GM21576 (cell line): ENCODE results near the gene ZNF81.
"Not testable (repeated sequence)": the region's sequence is repeated elsewhere in the genome, so short reads cannot be mapped to it uniquely, and the experiment has no call there.

Source experiments
- ATAC-seq: cut with Tn5 transposase; IDR thresholded peaks from one replicate; pipeline ENCODE4 v1.9.1; 2021; ENCODE audit warnings: mild to moderate bottlenecking, moderate library complexity; ENCODE audit not compliant: unreplicated experiment

ZNF81 gene

GRCh38 chrX:47927212-47927611 is 90.5 kb downstream of the ZNF81 start:
- no peak for ATAC-seq

- ATAC-seq = not testable (repeated sequence)
Observed at GRCh38 chrX:47931970-47932369, 95.3 kb downstream of the ZNF81 start.

GRCh38 chrX:47933946-47934345 is 97.2 kb downstream of the ZNF81 start:
- ATAC-seq = no peak

GRCh38 chrX:47936224-47936939 is 99.7 kb downstream of the ZNF81 start:
- no peak for ATAC-seq

- ATAC-seq = no peak
Observed at GRCh38 chrX:47936940-47937317, 100.2 kb downstream of the ZNF81 start.

GRCh38 chrX:47940448-47940847 is 103.7 kb downstream of the ZNF81 start:
- no peak for ATAC-seq

GRCh38 chrX:47941423-47941822 is 104.7 kb downstream of the ZNF81 start:
- ATAC-seq = no peak

GRCh38 chrX:47955295-47955694 is 118.6 kb downstream of the ZNF81 start:
- not testable (repeated sequence) for ATAC-seq

GRCh38 chrX:47956016-47956415 is 119.3 kb downstream of the ZNF81 start:
- ATAC-seq = no peak

GRCh38 chrX:47958206-47958605 is 121.5 kb downstream of the ZNF81 start:
- ATAC-seq = not testable (repeated sequence)

GRCh38 chrX:47958761-47959342 is 122.2 kb downstream of the ZNF81 start:
- ATAC-seq = no peak

- ATAC-seq = no peak
Observed at GRCh38 chrX:47960406-47960805, 123.7 kb downstream of the ZNF81 start.

GRCh38 chrX:47961830-47962229 is 125.1 kb downstream of the ZNF81 start:
- ATAC-seq = not testable (repeated sequence)

- not testable (repeated sequence) for ATAC-seq
Observed at GRCh38 chrX:47965526-47965925, 128.8 kb downstream of the ZNF81 start.
